Stimulated activated CD4-positive, alpha-beta T cell treated with anti-CD3 and anti-CD28 coated beads, Interleukin-1b, Interleukin-23, amount 100 ng/mL, for 1 hour (primary cell): ENCODE data around the gene AQP9.
"Not testable (repeated sequence)": the region's sequence is repeated elsewhere in the genome, so short reads cannot be mapped to it uniquely, and the experiment has no call there.

ENCODE experiments used
- DNase-seq, 2 donors: peaks; one replicate each; pipeline ENCODE4 v3.0.0-alpha.2; 2020; ENCODE audit warnings: low read depth in 2 of 2

AQP9 gene

GRCh38 chr15:58138106-58138505, at the start of gene AQP9:
TSS of gene AQP9 (plus strand) at chr15:58138381. CDS start at chr15:58138566, 185 bp downstream.
- DNase-seq, result no peak

- DNase-seq, result no peak
Observed at GRCh38 chr15:58095415-58095814, 42.8 kb upstream of the AQP9 start.

- no peak for DNase-seq
Observed at GRCh38 chr15:58096529-58097084, 41.6 kb upstream of the AQP9 start.

- DNase-seq, result no peak
Observed at GRCh38 chr15:58103482-58103881, 34.7 kb upstream of the AQP9 start.

GRCh38 chr15:58108117-58108516, 30.1 kb upstream of the AQP9 start:
- no peak for DNase-seq

- no peak for DNase-seq
Observed at GRCh38 chr15:58109419-58109818, 28.8 kb upstream of the AQP9 start.

GRCh38 chr15:58110999-58111717, 27.0 kb upstream of the AQP9 start:
- DNase-seq, result no peak

GRCh38 chr15:58111718-58112104, 26.5 kb upstream of the AQP9 start:
- no peak for DNase-seq

GRCh38 chr15:58113358-58113757, 24.8 kb upstream of the AQP9 start:
- not testable (repeated sequence) for DNase-seq

GRCh38 chr15:58114388-58114787, 23.8 kb upstream of the AQP9 start:
- DNase-seq, result no peak

GRCh38 chr15:58114812-58115211, 23.4 kb upstream of the AQP9 start:
- no peak for DNase-seq

- DNase-seq, result no peak
Observed at GRCh38 chr15:58115692-58116091, 22.5 kb upstream of the AQP9 start.

GRCh38 chr15:58117619-58118018, 20.6 kb upstream of the AQP9 start:
- DNase-seq, result no peak

- DNase-seq, result no peak
Observed at GRCh38 chr15:58118272-58118671, 19.9 kb upstream of the AQP9 start.

- no peak for DNase-seq
Observed at GRCh38 chr15:58119016-58119415, 19.2 kb upstream of the AQP9 start.

GRCh38 chr15:58124585-58124984, 13.6 kb upstream of the AQP9 start:
- DNase-seq, result no peak

GRCh38 chr15:58125333-58125732, 12.8 kb upstream of the AQP9 start:
- DNase-seq, result no peak

- no peak for DNase-seq
Observed at GRCh38 chr15:58134886-58135285, 3.3 kb upstream of the AQP9 start.

- DNase-seq, result no peak
Observed at GRCh38 chr15:58135511-58136174, 2.5 kb upstream of the AQP9 start.

GRCh38 chr15:58136731-58137130, 1.4 kb upstream of the AQP9 start:
- no peak for DNase-seq

GRCh38 chr15:58137686-58138085, 495 bp upstream of the AQP9 start:
- DNase-seq, result no peak

GRCh38 chr15:58139276-58139988, 1.3 kb downstream of the AQP9 start:
- no peak for DNase-seq
